Gastroesophageal sphincter (tissue), 4 donors: ENCODE results near the gene FOXL1. TPM values are rescaled to one million over a fixed set of nuclear protein-coding genes. Genes with fewer than 3 reads are reported as not detected.

Experiments
- ATAC-seq: fragments of 150-250 bp; one replicate; pipeline ENCODE4 v1.9.1; 2016; ENCODE audit warnings: mild to moderate bottlenecking, moderate library complexity
- H3K27ac ChIP-seq, 4 donors: fragments of 200-600 bp; sonication (generic) in 3 of 4; 1 replicate in 3 of 4; 2 replicates in 1 of 4; pipeline ENCODE4 v1.5.1; 2016 to 2019
- H3K27me3 ChIP-seq: fragments of 200-600 bp; sonication (generic); one replicate; pipeline ENCODE4 v1.5.1; 2019
- H3K36me3 ChIP-seq, 2 donors: fragments of 200-600 bp; sonication (generic); one replicate each; pipeline ENCODE4 v1.5.1; 2019; ENCODE audit warnings: control low read depth in 1 of 2
- H3K4me1 ChIP-seq, 3 donors: fragments of 200-600 bp; sonication (generic); 1 replicate in 2 of 3; 2 replicates in 1 of 3; pipeline ENCODE4 v1.5.1; 2016 to 2019; ENCODE audit warnings: control low read depth in 2 of 3
- H3K4me3 ChIP-seq, 2 donors: fragments of 200-600 bp; sonication (generic); one replicate each; pipeline ENCODE4 v1.5.1; 2019; ENCODE audit warnings: mild to moderate bottlenecking in 1 of 2, moderate library complexity in 1 of 2
- H3K9me3 ChIP-seq, 3 donors: fragments of 200-600 bp; sonication (generic); one replicate each; pipeline ENCODE4 v1.5.1; 2017 to 2019; ENCODE audit warnings: control low read depth in 2 of 3
- CTCF ChIP-seq, 4 experiments: fragments of 200-600 bp in 2 of 4; fragments of 450-650 bp in 2 of 4; sonication (generic) in 1 of 4; IDR thresholded peaks; one replicate each; pipeline ENCODE4 v1.5.1; 2017 to 2019; ENCODE audit warnings: antibody characterized with exemption in 4 of 4, mild to moderate bottlenecking in 2 of 4, moderate library complexity in 2 of 4
- EP300 ChIP-seq: sonication (generic); formaldehyde crosslinking; IDR thresholded peaks from one replicate; pipeline ENCODE4 v1.6.1; 2017; ENCODE audit warnings: antibody characterized with exemption, mild to moderate bottlenecking
- POLR2A ChIP-seq, 2 donors: fragments of 450-650 bp; IDR thresholded peaks; one replicate each; pipeline ENCODE4 v1.6.1; 2017; ENCODE audit warnings: antibody characterized with exemption in 2 of 2, mild to moderate bottlenecking in 2 of 2, moderate library complexity in 1 of 2
- POLR2AphosphoS5 ChIP-seq: sonication (generic); formaldehyde crosslinking; IDR thresholded peaks from one replicate; pipeline ENCODE4 v1.6.1; 2017; ENCODE audit warnings: antibody characterized with exemption
- WGBS, 2 donors: methylation state at CpG; one replicate each; pipeline ENCODE4 v1.1.5; 2018; ENCODE audit warnings: low coverage in 1 of 2; 5-methylcytosine and 5-hydroxymethylcytosine counted together
- total RNA-seq, 4 donors: library from RNA; depleted of rRNA; stranded (reverse); fragments of >200 nt; gene quantifications; one replicate each; pipeline ENCODE4 v1.1.0, GENCODE V29; 2016

The FOXL1 gene
- total RNA-seq, 4 donors from 2014 or later, result 0.25 to 0.81 (median 0.58) TPM; not detected in 1

DNA sequence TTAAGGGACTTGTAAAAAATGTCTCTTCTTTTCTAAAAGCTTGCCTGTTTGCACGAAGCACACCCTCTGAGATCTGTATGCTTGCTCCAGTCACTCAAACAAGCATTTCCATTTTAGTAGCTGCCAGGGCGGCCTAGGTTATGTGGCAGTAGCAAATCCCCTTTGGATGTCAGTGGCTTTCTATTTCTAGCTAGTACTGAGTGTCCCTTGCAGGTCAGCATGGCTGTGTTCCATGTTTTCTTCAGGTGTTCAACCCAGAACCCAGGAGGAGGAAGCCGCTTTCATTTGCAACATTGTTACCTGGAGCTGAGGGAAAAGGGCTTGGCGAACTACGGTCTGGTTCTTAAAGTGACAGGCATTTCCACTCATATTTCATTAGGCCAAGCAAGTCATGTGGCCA, 36.4 kb downstream of the FOXL1 start:
- H3K4me3 ChIP-seq, result no peak overlapping the region
- no peaks in the 10 kb centered on the region for H3K36me3 ChIP-seq
- TF ChIP-seq CTCF (IDR thresholded peaks at IDR 0.05) (no peak), POLR2AphosphoS5 (no peak), EP300 (no peak), POLR2A (IDR thresholded peaks at IDR 0.05) (no peak)
- no peak for ATAC-seq
- H3K9me3 ChIP-seq, result no peaks in the 10 kb centered on the region
- H3K27me3 ChIP-seq, result peaks cover 45% of the 10 kb centered on the region
- 78 to 79% methylated on average over 3 to 5 of the region's 5 CpGs for WGBS, 2 donors
- H3K4me1 ChIP-seq, result no peaks in the 10 kb centered on the region
- H3K27ac ChIP-seq, result no peak overlapping the region

- H3K27ac ChIP-seq, result no peak overlapping the region
- no peak overlapping the region for H3K4me3 ChIP-seq
- no peaks in the 10 kb centered on the region for H3K9me3 ChIP-seq
- ATAC-seq, result no peak
- no peaks in the 10 kb centered on the region for H3K4me1 ChIP-seq
- peaks cover 42% of the 10 kb centered on the region for H3K27me3 ChIP-seq
- TF ChIP-seq CTCF (IDR thresholded peaks at IDR 0.05), result no peak
- TF ChIP-seq POLR2AphosphoS5, result no peak
- no peak for TF ChIP-seq POLR2A (IDR thresholded peaks at IDR 0.05)
- no peak for TF ChIP-seq EP300
- WGBS, 2 donors, result 33 to 46% methylated on average over 5 of the region's 5 CpGs
- no peaks in the 10 kb centered on the region for H3K36me3 ChIP-seq
These were observed 38.6 kb downstream of the FOXL1 start for GRCh38 chr16:86616906-86617305.

DNA sequence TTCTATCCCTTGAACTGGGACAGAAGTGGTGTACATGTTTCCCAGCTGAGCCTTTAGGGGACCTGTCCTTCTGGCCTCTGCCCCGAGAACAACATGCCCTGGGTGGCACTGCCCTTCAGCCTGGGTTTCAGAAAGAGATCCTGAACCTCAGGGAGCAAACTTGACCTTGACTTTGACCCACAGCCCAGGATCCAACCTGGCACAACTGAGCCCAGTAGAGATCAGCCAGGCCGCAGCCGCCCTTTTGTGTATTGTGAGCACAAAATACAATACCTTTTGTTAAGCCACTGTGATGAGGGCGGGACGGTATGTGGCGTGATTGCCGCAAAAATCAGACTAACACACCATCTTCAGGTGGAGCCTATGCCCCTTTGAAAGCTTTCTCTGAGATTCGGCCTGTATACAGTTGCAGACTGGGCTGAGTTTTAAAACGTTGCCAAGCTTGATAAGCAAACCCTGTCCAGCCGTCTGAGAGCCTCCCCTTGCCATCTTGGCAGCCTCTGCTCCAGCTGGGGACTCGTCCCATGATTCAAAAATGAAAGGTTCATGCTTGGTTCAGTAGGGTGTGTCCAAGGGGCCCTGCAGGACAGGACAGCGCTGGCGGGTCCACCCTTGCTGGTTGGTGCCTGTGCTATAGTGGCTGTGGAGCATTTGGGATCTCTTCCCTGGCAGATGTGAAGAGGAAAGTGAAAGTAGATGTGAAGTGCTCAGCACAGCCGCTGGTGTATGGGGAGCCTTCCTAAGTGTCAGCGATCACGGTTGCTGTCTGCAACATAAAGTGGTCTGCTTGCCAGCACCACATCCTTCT, 40.3 kb downstream of the FOXL1 start:
- no peak for TF ChIP-seq POLR2A (IDR thresholded peaks at IDR 0.05)
- no peak for TF ChIP-seq POLR2AphosphoS5
- no peak for TF ChIP-seq CTCF (IDR thresholded peaks at IDR 0.05)
- TF ChIP-seq EP300, result no peak
- no peaks in the 10 kb centered on the region for H3K36me3 ChIP-seq
- peaks cover 36% of the 10 kb centered on the region for H3K27me3 ChIP-seq
- no peaks in the 10 kb centered on the region for H3K4me1 ChIP-seq
- no peak overlapping the region for H3K27ac ChIP-seq
- WGBS, 2 donors, result 64 to 100% methylated on average over 5 to 12 of the region's 16 CpGs
- H3K9me3 ChIP-seq, result no peaks in the 10 kb centered on the region
- no peak for ATAC-seq
- no peak overlapping the region for H3K4me3 ChIP-seq

DNA sequence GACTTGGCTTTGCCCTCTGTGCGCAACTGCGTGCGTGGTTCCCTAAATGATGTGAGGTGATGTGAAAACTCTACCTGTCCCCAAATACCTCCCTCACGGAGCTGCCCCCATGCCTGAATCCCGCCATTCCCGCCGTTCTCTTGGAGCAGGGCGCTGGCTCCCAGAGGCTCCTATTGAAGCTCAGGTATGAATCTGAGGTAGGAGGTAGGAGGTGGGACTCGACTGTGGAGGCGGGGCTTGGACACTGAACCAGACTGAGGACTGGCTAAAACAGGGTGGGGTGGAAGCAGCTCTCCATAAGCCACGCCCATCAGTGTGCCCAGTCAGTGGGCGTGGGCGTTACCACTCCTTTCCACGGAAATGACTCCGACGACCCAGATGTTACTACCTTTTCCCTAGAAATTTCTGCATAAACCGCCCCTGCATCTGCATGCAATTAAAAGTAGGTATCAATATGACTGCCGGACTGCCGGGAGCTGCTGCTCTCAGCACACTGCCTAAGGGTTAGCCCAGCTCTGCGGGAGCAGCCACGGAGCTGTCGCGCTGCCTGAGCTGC, 41.0 kb downstream of the FOXL1 start:
- H3K27me3 ChIP-seq, result peaks cover 36% of the 10 kb centered on the region
- H3K9me3 ChIP-seq, result no peaks in the 10 kb centered on the region
- no peak for TF ChIP-seq POLR2AphosphoS5
- TF ChIP-seq POLR2A (IDR thresholded peaks at IDR 0.05), result no peak
- TF ChIP-seq EP300, result no peak
- TF ChIP-seq CTCF (IDR thresholded peaks at IDR 0.05), result no peak
- H3K36me3 ChIP-seq, result no peaks in the 10 kb centered on the region
- WGBS, 2 donors, result 67 to 83% methylated on average over 2 to 6 of the region's 23 CpGs
- H3K4me3 ChIP-seq, result no peak overlapping the region
- H3K4me1 ChIP-seq, result no peaks in the 10 kb centered on the region
- ATAC-seq, result no peak
- H3K27ac ChIP-seq, result no peak overlapping the region

DNA sequence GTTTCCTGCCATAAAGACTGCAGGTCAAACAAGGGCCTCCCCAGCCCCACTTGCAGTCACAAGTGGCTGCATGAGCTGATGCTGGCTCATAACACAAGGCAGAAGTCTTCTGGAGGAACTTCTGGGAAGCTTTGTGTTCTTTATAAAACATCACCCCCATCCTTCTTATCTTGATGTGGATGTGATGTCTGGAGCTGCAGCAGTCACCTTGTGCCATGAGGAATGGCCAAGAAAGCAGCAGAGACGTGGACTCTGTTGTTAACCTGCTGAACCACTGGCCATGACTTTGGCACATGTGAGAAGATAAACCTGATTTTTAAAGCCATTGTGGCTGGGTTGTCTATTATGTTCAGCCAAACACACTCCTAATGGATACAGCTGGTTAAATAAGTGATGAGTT, 41.8 kb downstream of the FOXL1 start:
- Histone ChIP-seq H3K9me3 (no peaks in the 10 kb centered on the region), H3K4me1 (no peaks in the 10 kb centered on the region), H3K27ac (no peak overlapping the region), H3K27me3 (peaks cover 40% of the 10 kb centered on the region), H3K36me3 (no peaks in the 10 kb centered on the region), H3K4me3 (no peak overlapping the region)
- no peak for ATAC-seq
- no peak for TF ChIP-seq CTCF (IDR thresholded peaks at IDR 0.05)
- WGBS, 2 donors, result 29 to 100% methylated on average over 1 of the region's 1 CpG
